Mucosa of descending colon (tissue), 3 donors: ENCODE measurements around the gene ABHD12. TPM values are rescaled to one million over a fixed set of nuclear protein-coding genes. Genes with fewer than 3 reads are reported as not detected.

Experiments used
- ATAC-seq: fragments of 200-7000 bp; cut with Tn5 transposase; one replicate; pipeline ENCODE4 v1.9.1; 2020; ENCODE audit warnings: mild to moderate bottlenecking, moderate library complexity
- DNase-seq, 3 donors: peaks; one replicate each; pipeline ENCODE4 v3.0.0-alpha.2; 2020
- H3K36me3 ChIP-seq: fragments of 200-600 bp; one replicate; pipeline ENCODE4 v1.8.0; 2021; ENCODE audit warnings: low read depth, mild to moderate bottlenecking
- H3K4me1 ChIP-seq: fragments of 200-600 bp; one replicate; pipeline ENCODE4 v1.8.0; 2021; ENCODE audit warnings: low read depth, mild to moderate bottlenecking
- H3K4me3 ChIP-seq: fragments of 200-600 bp; one replicate; pipeline ENCODE4 v1.8.0; 2021; ENCODE audit warnings: mild to moderate bottlenecking
- H3K9me3 ChIP-seq: fragments of 200-600 bp; one replicate; pipeline ENCODE4 v1.8.0; 2021; ENCODE audit warnings: mild to moderate bottlenecking
- CTCF ChIP-seq: fragments of 200-600 bp; IDR thresholded peaks from one replicate; pipeline ENCODE4 v1.8.0; 2022; ENCODE audit warnings: antibody characterized with exemption, mild to moderate bottlenecking
- intact Hi-C, 2 donors: fragments of 100-400 bp; cut with DNase I in 1 of 2; cut with micrococcal nuclease in 1 of 2; formaldehyde crosslinking; loops; one replicate each; pipeline versions ENCODE4 v1.11.0 to v1.11.1; 2022; cut with DNase I, micrococcal nuclease
- total RNA-seq, 3 donors: library from RNA; stranded (reverse); fragmentation: NEBNext Ultra II Directional in 2 of 3; extraction: Animal tissue kit (Norgen Biotek cat#: 25700) in 2 of 3; gene quantifications; one replicate each; pipeline versions ENCODE4 v1.2.1 to v1.2.4, GENCODE V29; 2021 to 2023
- donor health status: DM: no; HTN: no; CAD: no; lungs with moderate emphysema.
- donor health status: DM: no; HTN: no; CAD: no.
- donor health status: DM: no; HTN: yes; CAD: no.

The ABHD12 gene
- total RNA-seq, 3 donors from 2014 or later, result 47.3 to 65.5 (median 59.5) TPM

- H3K4me1 ChIP-seq, result peaks cover 13% of the 10 kb centered on the region
- H3K36me3 ChIP-seq, result no peaks in the 10 kb centered on the region
- intact Hi-C loops, result no loop called here
- DNase-seq, result peak in 1 of 3 donors; percentile 50
- no peak for ATAC-seq
- TF ChIP-seq CTCF, result no peak
- H3K9me3 ChIP-seq, result no peaks in the 10 kb centered on the region
- no peak overlapping the region for H3K4me3 ChIP-seq
These were observed 99.1 kb downstream of the ABHD12 start for GRCh38 chr20:25291432-25292133.

DNA sequence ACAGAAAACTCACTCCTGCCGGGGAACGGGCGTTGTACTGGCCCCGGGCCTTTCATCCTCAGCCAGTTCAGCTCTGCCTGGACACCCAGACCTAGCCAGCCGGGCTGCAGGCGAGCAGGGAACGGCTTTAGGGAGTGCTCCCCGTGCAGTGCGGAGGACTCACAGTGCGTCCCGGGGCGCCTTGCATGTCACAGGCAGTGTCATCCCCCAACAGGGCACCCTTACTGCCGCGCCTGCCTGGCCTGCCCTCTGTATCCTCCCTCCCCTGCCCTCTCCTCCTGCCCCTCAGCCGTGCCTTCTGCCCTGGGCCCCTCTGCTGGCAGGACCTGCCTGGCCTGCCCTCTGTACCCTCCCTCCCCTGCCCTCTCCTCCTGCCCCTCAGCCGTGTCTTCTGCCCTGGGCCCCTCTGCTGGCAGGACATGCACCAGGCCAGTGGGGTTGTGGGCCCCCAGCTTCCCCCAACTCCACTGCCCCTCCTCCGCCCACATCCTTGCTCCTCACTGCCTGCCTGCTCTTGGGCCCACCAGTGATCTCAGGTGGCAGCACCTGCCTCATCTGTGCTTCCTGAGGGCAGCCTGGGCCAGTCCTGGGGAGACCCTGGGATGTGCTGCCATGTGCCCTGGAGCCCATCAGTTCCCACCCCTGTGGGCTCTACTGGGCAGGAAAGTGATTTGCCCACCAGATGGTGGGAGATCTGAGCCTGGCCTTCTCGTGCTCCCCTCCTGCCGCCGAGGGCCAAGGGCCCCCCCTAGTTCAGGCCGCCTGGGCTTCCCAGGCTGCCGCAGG, 99.8 kb downstream of the ABHD12 start:
- intact Hi-C loops, result no loop called here
- Histone ChIP-seq H3K4me1 (peaks cover 11% of the 10 kb centered on the region), H3K9me3 (no peaks in the 10 kb centered on the region), H3K4me3 (no peak overlapping the region), H3K36me3 (no peaks in the 10 kb centered on the region)
- peak in 2 of 3 donors; percentile 28 to 47 for DNase-seq
- TF ChIP-seq CTCF, result no peak
- ATAC-seq, result no peak

GRCh38 chr20:25289886-25290597, 100.6 kb downstream of the ABHD12 start:
- Histone ChIP-seq H3K36me3 (no peaks in the 10 kb centered on the region), H3K4me1 (peaks cover 4% of the 10 kb centered on the region), H3K9me3 (no peaks in the 10 kb centered on the region), H3K4me3 (no peak overlapping the region)
- intact Hi-C loops, result no loop called here
- no peak for TF ChIP-seq CTCF
- DNase-seq, result peak in 2 of 3 donors; percentile 21 to 41
- no peak for ATAC-seq

- DNase-seq, result peak in 2 of 3 donors; percentile 25 to 50
- Histone ChIP-seq H3K4me1 (no peaks in the 10 kb centered on the region), H3K36me3 (no peaks in the 10 kb centered on the region), H3K9me3 (no peaks in the 10 kb centered on the region), H3K4me3 (no peak overlapping the region)
- peak; percentile 25 for ATAC-seq
- intact Hi-C loops, result no loop called here
- no peak for TF ChIP-seq CTCF
These were observed 102.1 kb downstream of the ABHD12 start for GRCh38 chr20:25288291-25289181.
